ENCODE measurements around the gene NID1. TPM values are rescaled to one million over a fixed set of nuclear protein-coding genes. Genes with fewer than 3 reads are reported as not detected.

The NID1 gene
- total and polyA plus RNA-seq, 2 donors (not counting 3 experiments of a cell fraction or from before 2014, with no cell fraction given): 87.0 to 109 TPM

- CTCF ChIA-PET: no interaction called here
- Histone ChIP-seq H3K4me2 (ENCODE audit: insufficient read depth, low read length) (no peak overlapping the region), H3K4me1 (ENCODE audit: control insufficient read depth, extremely low read depth, insufficient read depth, low read length) (no peaks in the 10 kb centered on the region), H4K20me1 (replicated peaks; ENCODE audit: control insufficient read depth, extremely low read depth, insufficient read depth, low read length) (no peaks in the 10 kb centered on the region), H3K27me3 (ENCODE audit: control insufficient read depth in 2 of 2, insufficient read depth in 2 of 2, low read length in 2 of 2) (no peaks in the 10 kb centered on the region), H3K36me3 (ENCODE audit: control insufficient read depth in 2 of 2, extremely low read depth in 1 of 2, insufficient read depth in 2 of 2, low read length in 2 of 2) (peaks cover 0 to 16% of the 10 kb centered on the region in 2 experiments), H3K9ac (replicated peaks; ENCODE audit: extremely low read depth, insufficient read depth, low read length) (no peak overlapping the region), H3K4me3 (replicated peaks in 1 of 3; ENCODE audit: insufficient read depth in 1 of 3, low read depth in 1 of 3, low read length in 3 of 3) (no peak overlapping the region), H2AFZ (ENCODE audit: low read depth, low read length) (no peak overlapping the region), H3K9me1 (replicated peaks; ENCODE audit: control insufficient read depth, extremely low read depth, insufficient read depth, low read length) (no peaks in the 10 kb centered on the region), H3K79me2 (ENCODE audit: control insufficient read depth, insufficient read depth, low read length) (no peaks in the 10 kb centered on the region), H3K9me3 (replicated peaks; ENCODE audit: control insufficient read depth, insufficient read depth, low read length) (no peaks in the 10 kb centered on the region), H3K27ac (ENCODE audit: insufficient read depth, low read depth, low read length) (no peak overlapping the region)
- no TSS peak for BruUV-seq (replicated peaks)
- intact Hi-C loops (cut with micrococcal nuclease) (no loop called here), dilution Hi-C loops (cut with MboI; ENCODE audit: extremely low pct_ligation_motif_present, low sequenced_read_pairs) (no loop called here)
- POLR2A ChIA-PET: no interaction called here
- FAIRE-seq (no peak), DNase-seq (ENCODE audit: low read depth, low spot score) (no peak)
- TF ChIP-seq MAX (IDR thresholded peaks at IDR 0.05; ENCODE audit: insufficient read depth, insufficient read length) (no peak), MYC (IDR thresholded peaks at IDR 0.05; ENCODE audit: low read depth, low read length) (no peak)
Observed at GRCh38 chr1:236041631-236042618, 23.0 kb downstream of the NID1 start.

GRCh38 chr1:236039740-236040685, 24.9 kb downstream of the NID1 start:
- Histone ChIP-seq H3K36me3 (ENCODE audit: control insufficient read depth in 2 of 2, extremely low read depth in 1 of 2, insufficient read depth in 2 of 2, low read length in 2 of 2) (peaks cover 0 to 17% of the 10 kb centered on the region in 2 experiments), H3K9me1 (replicated peaks; ENCODE audit: control insufficient read depth, extremely low read depth, insufficient read depth, low read length) (no peaks in the 10 kb centered on the region), H3K79me2 (ENCODE audit: control insufficient read depth, insufficient read depth, low read length) (no peaks in the 10 kb centered on the region), H3K9me3 (replicated peaks; ENCODE audit: control insufficient read depth, insufficient read depth, low read length) (no peaks in the 10 kb centered on the region), H3K9ac (replicated peaks; ENCODE audit: extremely low read depth, insufficient read depth, low read length) (no peak overlapping the region), H2AFZ (ENCODE audit: low read depth, low read length) (no peak overlapping the region), H3K27me3 (ENCODE audit: control insufficient read depth in 2 of 2, insufficient read depth in 2 of 2, low read length in 2 of 2) (no peaks in the 10 kb centered on the region), H3K4me1 (ENCODE audit: control insufficient read depth, extremely low read depth, insufficient read depth, low read length) (no peaks in the 10 kb centered on the region), H3K4me2 (ENCODE audit: insufficient read depth, low read length) (no peak overlapping the region), H4K20me1 (replicated peaks; ENCODE audit: control insufficient read depth, extremely low read depth, insufficient read depth, low read length) (no peaks in the 10 kb centered on the region), H3K27ac (ENCODE audit: insufficient read depth, low read depth, low read length) (no peak overlapping the region), H3K4me3 (replicated peaks in 1 of 3; ENCODE audit: insufficient read depth in 1 of 3, low read depth in 1 of 3, low read length in 3 of 3) (no peak overlapping the region)
- no TSS peak for BruUV-seq (replicated peaks)
- DNase-seq (ENCODE audit: low read depth, low spot score) (no peak), FAIRE-seq (no peak)
- POLR2A ChIA-PET: no interaction called here
- intact Hi-C loops (cut with micrococcal nuclease): no loop called here
- dilution Hi-C loops (cut with MboI; ENCODE audit: extremely low pct_ligation_motif_present, low sequenced_read_pairs): no loop called here
- TF ChIP-seq POLR2A (IDR thresholded peaks at IDR 0.05; ENCODE audit: low read depth, low read length) (no peak), MYC (IDR thresholded peaks at IDR 0.05; ENCODE audit: low read depth, low read length) (no peak), EZH2 (IDR thresholded peaks at IDR 0.05; ENCODE audit: borderline replicate concordance, low read depth, low read length, severe bottlenecking) (no peak), MAX (IDR thresholded peaks at IDR 0.05; ENCODE audit: insufficient read depth, insufficient read length) (no peak), POLR2AphosphoS5 (IDR thresholded peaks at IDR 0.05; ENCODE audit: insufficient read depth, low read depth, low read length) (no peak), FOS (IDR thresholded peaks at IDR 0.05; ENCODE audit: borderline replicate concordance, insufficient read depth, low read length) (no peak), JUN (IDR thresholded peaks at IDR 0.05; ENCODE audit: borderline replicate concordance, insufficient read depth, insufficient read length, low read depth) (no peak), GATA2 (IDR thresholded peaks at IDR 0.05; ENCODE audit: insufficient read depth, insufficient read length, low read depth, low read length) (no peak)
- TF ChIP-seq, protein P1, sequence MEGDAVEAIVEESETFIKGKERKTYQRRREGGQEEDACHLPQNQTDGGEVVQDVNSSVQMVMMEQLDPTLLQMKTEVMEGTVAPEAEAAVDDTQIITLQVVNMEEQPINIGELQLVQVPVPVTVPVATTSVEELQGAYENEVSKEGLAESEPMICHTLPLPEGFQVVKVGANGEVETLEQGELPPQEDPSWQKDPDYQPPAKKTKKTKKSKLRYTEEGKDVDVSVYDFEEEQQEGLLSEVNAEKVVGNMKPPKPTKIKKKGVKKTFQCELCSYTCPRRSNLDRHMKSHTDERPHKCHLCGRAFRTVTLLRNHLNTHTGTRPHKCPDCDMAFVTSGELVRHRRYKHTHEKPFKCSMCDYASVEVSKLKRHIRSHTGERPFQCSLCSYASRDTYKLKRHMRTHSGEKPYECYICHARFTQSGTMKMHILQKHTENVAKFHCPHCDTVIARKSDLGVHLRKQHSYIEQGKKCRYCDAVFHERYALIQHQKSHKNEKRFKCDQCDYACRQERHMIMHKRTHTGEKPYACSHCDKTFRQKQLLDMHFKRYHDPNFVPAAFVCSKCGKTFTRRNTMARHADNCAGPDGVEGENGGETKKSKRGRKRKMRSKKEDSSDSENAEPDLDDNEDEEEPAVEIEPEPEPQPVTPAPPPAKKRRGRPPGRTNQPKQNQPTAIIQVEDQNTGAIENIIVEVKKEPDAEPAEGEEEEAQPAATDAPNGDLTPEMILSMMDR (IDR thresholded peaks at IDR 0.05; ENCODE audit: extremely low read depth in 1 of 2, insufficient read depth in 1 of 2, low read depth in 1 of 2, low read length in 2 of 2): no peak
- CTCF ChIA-PET: interaction anchor here (1.2 kb wide), 1 partner anchor 68 kb away, joined by 4 read pairs; no protein-coding TSS in a partner anchor

Data from endothelial cell of umbilical vein (primary cell).